SK-N-SH (cell line): Measurements from ENCODE around the gene CAPS. TPM values are rescaled to one million over a fixed set of nuclear protein-coding genes. Genes with fewer than 3 reads are reported as not detected.

ENCODE experiments used
- CTCF ChIA-PET: fragments of 300-600, 350-600 bp; formaldehyde crosslinking; extraction: SDS; loops from one replicate; lab custom pipeline; 2021; lab: Yijun Ruan, JAX
- POLR2A ChIA-PET: fragments of 350-600 bp; sonication (Branson Sonifier 250); formaldehyde crosslinking; extraction: SDS; loops from one replicate; lab custom pipeline; 2020; ENCODE audit warnings: antibody characterized with exemption, inconsistent platforms; lab: Yijun Ruan, JAX
- DNase-seq: peaks from one replicate; pipeline ENCODE4 v3.0.0; 2012
- H2AFZ ChIP-seq: fragments of 200-600 bp; sonication (generic); 2 replicates; pipeline ENCODE4 v1.8.1; 2016; ENCODE audit warnings: antibody characterized with exemption, mild to moderate bottlenecking, low read depth
- H3F3A ChIP-seq: fragments of 200-600 bp; sonication (generic); replicated peaks from 2 replicates; pipeline ENCODE3; 2016; ENCODE audit warnings: antibody characterized with exemption, mild to moderate bottlenecking; ENCODE audit not compliant: insufficient read depth
- H3K27ac ChIP-seq, 2 experiments: fragments of 200-500 bp in 1 of 2; fragments of 200-600 bp in 1 of 2; sonication (Bioruptor generic) in 1 of 2; sonication (generic), shearing (Covaris generic) in 1 of 2; 2 replicates each; pipeline versions ENCODE4 v1.5.1 to v1.6.1; 2014 to 2016; ENCODE audit warnings: low read depth in 2 of 2, inconsistent platforms in 1 of 2, low read length in 1 of 2, mild to moderate bottlenecking in 1 of 2, mixed read lengths in 1 of 2
- H3K27me3 ChIP-seq: fragments of 200-600 bp; sonication (generic), shearing (Covaris generic); 2 replicates; pipeline ENCODE4 v1.6.1; 2016; ENCODE audit warnings: mixed run types; ENCODE audit not compliant: insufficient read depth
- H3K36me3 ChIP-seq, 2 experiments: fragments of 200-500 bp in 1 of 2; fragments of 200-600 bp in 1 of 2; sonication (Bioruptor generic) in 1 of 2; sonication (generic) in 1 of 2; replicated peaks in 1 of 2; 2 replicates each; pipeline versions ENCODE3 to v1.5.1; 2014 to 2016; ENCODE audit warnings: low read length in 1 of 2, mild to moderate bottlenecking in 1 of 2; ENCODE audit not compliant: insufficient read depth in 2 of 2, control insufficient read depth in 1 of 2
- H3K4me1 ChIP-seq, 2 experiments: fragments of 200-500 bp in 1 of 2; fragments of 200-600 bp in 1 of 2; sonication (Bioruptor generic) in 1 of 2; sonication (generic), shearing (Covaris generic) in 1 of 2; 2 replicates each; pipeline versions ENCODE4 v1.5.1 to v1.6.1; 2014 to 2016; ENCODE audit warnings: low read depth in 1 of 2, low read length in 1 of 2, mixed run types in 1 of 2; ENCODE audit not compliant: insufficient read depth in 2 of 2, control insufficient read depth in 1 of 2
- H3K4me2 ChIP-seq: fragments of 200-600 bp; sonication (generic), shearing (Covaris generic); 2 replicates; pipeline ENCODE4 v1.6.1; 2017; ENCODE audit warnings: mixed run types
- H3K4me3 ChIP-seq, 2 experiments: fragments of 200-500 bp in 1 of 2; fragments of 200-600 bp in 1 of 2; sonication (Bioruptor generic) in 1 of 2; sonication (generic), shearing (Covaris generic) in 1 of 2; 2 replicates each; pipeline versions ENCODE4 v1.5.1 to v1.8.1; 2014 to 2016; ENCODE audit warnings: low read depth in 2 of 2, inconsistent platforms in 1 of 2, low read length in 1 of 2, mild to moderate bottlenecking in 1 of 2, mixed read lengths in 1 of 2, moderate library complexity in 1 of 2
- H3K79me2 ChIP-seq: fragments of 200-600 bp; sonication (generic); 2 replicates; pipeline ENCODE4 v1.8.1; 2017; ENCODE audit warnings: mild to moderate bottlenecking; ENCODE audit not compliant: insufficient read depth
- H3K9ac ChIP-seq: fragments of 200-600 bp; sonication (generic); 2 replicates; pipeline ENCODE4 v1.6.1; 2017; ENCODE audit warnings: mixed run types
- H3K9me2 ChIP-seq: fragments of 200-600 bp; sonication (generic); 2 replicates; pipeline ENCODE4 v1.6.1; 2017; ENCODE audit warnings: mixed run types
- H3K9me3 ChIP-seq: fragments of 200-600 bp; sonication (generic); 2 replicates; pipeline ENCODE4 v1.6.1; 2017; ENCODE audit warnings: mixed run types, mild to moderate bottlenecking, moderate library complexity
- H4K20me1 ChIP-seq: fragments of 200-600 bp; sonication (generic); 2 replicates; pipeline ENCODE4 v1.6.1; 2017; ENCODE audit warnings: mild to moderate bottlenecking, mixed run types; ENCODE audit not compliant: insufficient read depth
- ELF1 ChIP-seq: IDR thresholded peaks from 2 replicates; pipeline ENCODE4 v1.4.0; 2012
- EP300 ChIP-seq, 2 experiments: IDR thresholded peaks; 2 replicates each; pipeline versions ENCODE4 v1.4.0 to v1.6.1; 2012; ENCODE audit warnings: borderline replicate concordance in 1 of 2, low read depth in 1 of 2, low read length in 1 of 2
- EZH2phosphoT487 ChIP-seq: fragments of 200-600 bp; sonication (generic); IDR thresholded peaks from 2 replicates; pipeline ENCODE4 v1.6.1; 2017; ENCODE audit warnings: low read depth, mixed run types, mild to moderate bottlenecking, antibody characterized with exemption, moderate library complexity, borderline replicate concordance
- FOSL2 ChIP-seq: IDR thresholded peaks from 2 replicates; pipeline ENCODE4 v1.4.0; 2012; ENCODE audit warnings: low read depth, mild to moderate bottlenecking, moderate library complexity, borderline replicate concordance
- FOXJ3 ChIP-seq: sonication (generic); formaldehyde crosslinking; IDR thresholded peaks from 2 replicates; pipeline ENCODE4 v1.5.1; 2020; ENCODE audit warnings: mild to moderate bottlenecking, missing genetic modification reagents
- FOXM1 ChIP-seq: IDR thresholded peaks from 2 replicates; pipeline ENCODE4 v1.4.0; 2012; ENCODE audit warnings: low read depth, mild to moderate bottlenecking
- GATA2 ChIP-seq: sonication (generic); formaldehyde crosslinking; IDR thresholded peaks from 2 replicates; pipeline ENCODE4 v1.5.0; 2020; ENCODE audit warnings: mild to moderate bottlenecking, missing genetic modification reagents
- IRF3 ChIP-seq: fragments of 150-350 bp; IDR thresholded peaks from 2 replicates; pipeline ENCODE4 v1.6.1; 2016; ENCODE audit warnings: mild to moderate bottlenecking, low read depth, low read length
- MEF2A ChIP-seq: IDR thresholded peaks from 2 replicates; pipeline ENCODE4 v1.4.0; 2012; ENCODE audit warnings: low read depth, borderline replicate concordance
- MXI1 ChIP-seq: IDR thresholded peaks from 2 replicates; pipeline ENCODE4 v1.6.1; 2012; ENCODE audit warnings: mild to moderate bottlenecking, low read depth, low read length, improper control_type of control experiment
- POLR2AphosphoS5 ChIP-seq: IDR thresholded peaks from 2 replicates; pipeline ENCODE4 v1.6.1; 2012; ENCODE audit warnings: low read depth, low read length
- RAD21 ChIP-seq: IDR thresholded peaks from 2 replicates; pipeline ENCODE4 v1.6.1; 2012; ENCODE audit warnings: mild to moderate bottlenecking, low read length
- RCOR1 ChIP-seq: fragments of 150-350 bp; IDR thresholded peaks from 2 replicates; pipeline ENCODE4 v1.6.1; 2017; ENCODE audit warnings: antibody characterized with exemption, low read length
- RFX5 ChIP-seq: IDR thresholded peaks from 2 replicates; pipeline ENCODE4 v1.6.1; 2012; ENCODE audit warnings: mild to moderate bottlenecking, improper control_type of control experiment, low read length
- RXRA ChIP-seq: IDR thresholded peaks from 2 replicates; pipeline ENCODE4 v1.4.0; 2012; ENCODE audit warnings: low read depth, mild to moderate bottlenecking, borderline replicate concordance
- TCF12 ChIP-seq: IDR thresholded peaks from 2 replicates; pipeline ENCODE4 v1.4.0; 2012
- USF1 ChIP-seq: IDR thresholded peaks from 2 replicates; pipeline ENCODE4 v1.4.0; 2012; ENCODE audit warnings: low read depth, borderline replicate concordance
- YY1 ChIP-seq: IDR thresholded peaks from 2 replicates; pipeline ENCODE4 v1.4.0; 2012; ENCODE audit warnings: low read depth, mild to moderate bottlenecking
- WGBS: methylation state at CpG from one replicate; pipeline ENCODE4 v1.1.6; 2017; ENCODE audit warnings: low lambda C conversion rate; 5-methylcytosine and 5-hydroxymethylcytosine counted together
- polyA plus RNA-seq, 3 experiments: library from polyadenylated mRNA; depleted of rRNA; stranded (reverse); fragments of >200 nt; gene quantifications; 2 replicates each; pipeline ENCODE4 v1.2.3, GENCODE V29; 2012
- TF ChIP-seq, protein P1 (sequence below): IDR thresholded peaks from 2 replicates; pipeline ENCODE4 v1.4.0; 2012; ENCODE audit warnings: low read depth
- TF ChIP-seq, protein P2 (sequence below): fragments of 150-350 bp; IDR thresholded peaks from 2 replicates; pipeline ENCODE4 v1.6.1; 2017; ENCODE audit warnings: antibody characterized with exemption, low read length, low read depth, borderline replicate concordance
- TF ChIP-seq, protein P3 (sequence below): IDR thresholded peaks from 2 replicates; pipeline ENCODE4 v1.6.1; 2012; ENCODE audit warnings: mild to moderate bottlenecking, low read depth, low read length, moderate library complexity

CAPS gene
- polyA plus RNA-seq, 1 of the 3 experiments (the other 2 are of a cell fraction), result 13.4 TPM

GRCh38 chr19:5903056-5903623 is 10.9 kb upstream of the CAPS start (continued):
- TF ChIP-seq IRF3 (no peak), GATA2 (CRISPR knock-in tag) (no peak), RXRA (no peak), TCF12 (no peak), RFX5 (no peak), EZH2phosphoT487 (no peak)
- TF ChIP-seq, protein P1, sequence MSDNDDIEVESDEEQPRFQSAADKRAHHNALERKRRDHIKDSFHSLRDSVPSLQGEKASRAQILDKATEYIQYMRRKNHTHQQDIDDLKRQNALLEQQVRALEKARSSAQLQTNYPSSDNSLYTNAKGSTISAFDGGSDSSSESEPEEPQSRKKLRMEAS, result no peak
- TF ChIP-seq, protein P2, sequence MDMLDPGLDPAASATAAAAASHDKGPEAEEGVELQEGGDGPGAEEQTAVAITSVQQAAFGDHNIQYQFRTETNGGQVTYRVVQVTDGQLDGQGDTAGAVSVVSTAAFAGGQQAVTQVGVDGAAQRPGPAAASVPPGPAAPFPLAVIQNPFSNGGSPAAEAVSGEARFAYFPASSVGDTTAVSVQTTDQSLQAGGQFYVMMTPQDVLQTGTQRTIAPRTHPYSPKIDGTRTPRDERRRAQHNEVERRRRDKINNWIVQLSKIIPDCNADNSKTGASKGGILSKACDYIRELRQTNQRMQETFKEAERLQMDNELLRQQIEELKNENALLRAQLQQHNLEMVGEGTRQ, result no peak

GRCh38 chr19:5903624-5904351 is 10.3 kb upstream of the CAPS start, which contains the start of gene NDUFA11:
TSS of gene NDUFA11 (minus strand) at chr19:5903790. CDS start at chr19:5903708, 82 bp downstream.
- POLR2A ChIA-PET, result interaction anchor here (0.6 to 2.0 kb wide), 8 partner anchors 8 to 113 kb away, joined by 3 to 11 read pairs (median 4); partner anchors contain the start of gene DUS3L
- TF ChIP-seq POLR2AphosphoS5, result peak; percentile 76
- no peak for TF ChIP-seq FOXJ3
- no peak for TF ChIP-seq RFX5
- no peak for TF ChIP-seq RAD21
- TF ChIP-seq GATA2 (CRISPR knock-in tag), result no peak
- TF ChIP-seq MXI1, result peak; percentile 95
- TF ChIP-seq, protein P3, sequence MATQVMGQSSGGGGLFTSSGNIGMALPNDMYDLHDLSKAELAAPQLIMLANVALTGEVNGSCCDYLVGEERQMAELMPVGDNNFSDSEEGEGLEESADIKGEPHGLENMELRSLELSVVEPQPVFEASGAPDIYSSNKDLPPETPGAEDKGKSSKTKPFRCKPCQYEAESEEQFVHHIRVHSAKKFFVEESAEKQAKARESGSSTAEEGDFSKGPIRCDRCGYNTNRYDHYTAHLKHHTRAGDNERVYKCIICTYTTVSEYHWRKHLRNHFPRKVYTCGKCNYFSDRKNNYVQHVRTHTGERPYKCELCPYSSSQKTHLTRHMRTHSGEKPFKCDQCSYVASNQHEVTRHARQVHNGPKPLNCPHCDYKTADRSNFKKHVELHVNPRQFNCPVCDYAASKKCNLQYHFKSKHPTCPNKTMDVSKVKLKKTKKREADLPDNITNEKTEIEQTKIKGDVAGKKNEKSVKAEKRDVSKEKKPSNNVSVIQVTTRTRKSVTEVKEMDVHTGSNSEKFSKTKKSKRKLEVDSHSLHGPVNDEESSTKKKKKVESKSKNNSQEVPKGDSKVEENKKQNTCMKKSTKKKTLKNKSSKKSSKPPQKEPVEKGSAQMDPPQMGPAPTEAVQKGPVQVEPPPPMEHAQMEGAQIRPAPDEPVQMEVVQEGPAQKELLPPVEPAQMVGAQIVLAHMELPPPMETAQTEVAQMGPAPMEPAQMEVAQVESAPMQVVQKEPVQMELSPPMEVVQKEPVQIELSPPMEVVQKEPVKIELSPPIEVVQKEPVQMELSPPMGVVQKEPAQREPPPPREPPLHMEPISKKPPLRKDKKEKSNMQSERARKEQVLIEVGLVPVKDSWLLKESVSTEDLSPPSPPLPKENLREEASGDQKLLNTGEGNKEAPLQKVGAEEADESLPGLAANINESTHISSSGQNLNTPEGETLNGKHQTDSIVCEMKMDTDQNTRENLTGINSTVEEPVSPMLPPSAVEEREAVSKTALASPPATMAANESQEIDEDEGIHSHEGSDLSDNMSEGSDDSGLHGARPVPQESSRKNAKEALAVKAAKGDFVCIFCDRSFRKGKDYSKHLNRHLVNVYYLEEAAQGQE, result no peak
- no peak for TF ChIP-seq FOXM1
- TF ChIP-seq FOSL2, result no peak
- TF ChIP-seq RXRA, result no peak; the same call in 1 of the 2 replicates
- TF ChIP-seq IRF3, result no peak
- peak; percentile 46; the same call in 1 of the 2 replicates for TF ChIP-seq ELF1
- peak; percentile 48 for TF ChIP-seq RCOR1
- no peak for TF ChIP-seq EP300 (IDR thresholded peaks at IDR 0.05; ENCODE audit: borderline replicate concordance in 1 of 2, low read depth in 1 of 2, low read length in 1 of 2)
- no peak for TF ChIP-seq USF1
- TF ChIP-seq TCF12, result peak; percentile 19; the same call in 1 of the 2 replicates
- TF ChIP-seq MEF2A, result no peak
- TF ChIP-seq YY1, result peak; percentile 68

More at GRCh38 chr19:5903624-5904351, 10.3 kb upstream of the CAPS start, which contains the start of gene NDUFA11:
- Histone ChIP-seq H3K4me3 (peak within 1 kb of the TSS; percentile 71 to 79), H3K27ac (peak within 1 kb of the TSS; percentile 84 to 88), H3K9me3 (no peaks in the 10 kb centered on the region), H3K27me3 (no peaks in the 10 kb centered on the region), H3K9ac (peak within 1 kb of the TSS; percentile 97), H3K36me3 (peaks cover 0 to 3% of the 10 kb centered on the region in 2 experiments), H4K20me1 (peaks cover 14% of the 10 kb centered on the region), H3K4me2 (peak within 1 kb of the TSS; percentile 79), H3K9me2 (no peaks in the 10 kb centered on the region), H3F3A (no peaks in the 10 kb centered on the region), H2AFZ (peak within 1 kb of the TSS; percentile 67; the same call in 1 of the 2 replicates), H3K79me2 (peaks cover 61% of the 10 kb centered on the region), H3K4me1 (peaks cover 0 to 5% of the 10 kb centered on the region in 2 experiments; a peak in 2 of 4 replicates)
- under 1% methylated on average over 40 of the region's 57 CpGs for WGBS
- CTCF ChIA-PET, result interaction anchor here (0.5 to 2.8 kb wide), 8 partner anchors 11 to 222 kb away, joined by 3 to 19 read pairs (median 4); no protein-coding TSS in a partner anchor
- DNase-seq, result peak; percentile 93
